CD4-positive, CD25-positive, alpha-beta regulatory T cell (primary cell): ENCODE measurements around the gene RASL11B. TPM values are rescaled to one million over a fixed set of nuclear protein-coding genes. Genes with fewer than 3 reads are reported as not detected.
A peak's percentile ranks its signal among the peaks of the same experiment; 100 is the strongest.

Experiments
- ATAC-seq, 2 donors: fragments of 150-1000 bp; cut with Tn5 transposase; one replicate each; pipeline ENCODE4 v1.10.0; 2021; ENCODE audit warnings: low read depth in 2 of 2, moderate number of reproducible peaks in 2 of 2, moderate library complexity in 1 of 2
- DNase-seq, 3 donors: peaks; one replicate each; pipeline versions ENCODE4 v3.0.0 to v3.0.0-alpha.2; 2012 to 2022; ENCODE audit warnings: mixed read lengths in 1 of 3
- H3K27ac ChIP-seq: one replicate; pipeline ENCODE4 v1.7.0; 2013; ENCODE audit warnings: mild to moderate bottlenecking, low read length; ENCODE audit not compliant: insufficient read depth, poor library complexity, severe bottlenecking
- H3K27me3 ChIP-seq: one replicate; pipeline ENCODE4 v1.7.0; 2013; ENCODE audit warnings: low read length; ENCODE audit not compliant: control insufficient read depth, insufficient read depth
- H3K36me3 ChIP-seq: one replicate; pipeline ENCODE4 v1.7.0; 2013; ENCODE audit warnings: mild to moderate bottlenecking, low read length, moderate library complexity; ENCODE audit not compliant: control insufficient read depth, insufficient read depth
- H3K4me1 ChIP-seq: 2 replicates; pipeline ENCODE4 v1.7.0; 2013; ENCODE audit warnings: mild to moderate bottlenecking, low read length; ENCODE audit not compliant: insufficient read depth, control insufficient read depth, poor library complexity, severe bottlenecking
- H3K4me3 ChIP-seq: one replicate; pipeline ENCODE4 v1.7.0; 2013; ENCODE audit warnings: low read depth, mild to moderate bottlenecking, low read length, moderate library complexity
- H3K9me3 ChIP-seq, 2 experiments: 1 replicate in 1 of 2; 2 replicates in 1 of 2; pipeline ENCODE4 v1.7.0; 2013; ENCODE audit warnings: low read length in 2 of 2, mild to moderate bottlenecking in 1 of 2, moderate library complexity in 1 of 2; ENCODE audit not compliant: control insufficient read depth in 2 of 2
- H3K27ac Mint-ChIP-seq, 3 donors: one replicate each; pipeline ENCODE4 v1.8.0; 2020 to 2022; ENCODE audit warnings: mild to moderate bottlenecking in 3 of 3, mixed read lengths in 3 of 3, moderate library complexity in 2 of 3
- H3K27me3 Mint-ChIP-seq: one replicate; pipeline ENCODE4 v1.8.0; 2022; ENCODE audit warnings: mild to moderate bottlenecking, mixed read lengths
- H3K36me3 Mint-ChIP-seq: one replicate; pipeline ENCODE4 v1.8.0; 2020; ENCODE audit warnings: mixed read lengths
- H3K4me1 Mint-ChIP-seq, 4 donors: one replicate each; pipeline ENCODE4 v1.8.0; 2020 to 2022; ENCODE audit warnings: mixed read lengths in 4 of 4, mild to moderate bottlenecking in 1 of 4
- H3K4me3 Mint-ChIP-seq, 4 donors: one replicate each; pipeline ENCODE4 v1.8.0; 2020 to 2022; ENCODE audit warnings: mild to moderate bottlenecking in 4 of 4, mixed read lengths in 4 of 4, moderate library complexity in 3 of 4
- H3K9me3 Mint-ChIP-seq, 7 donors: one replicate each; pipeline ENCODE4 v1.8.0; 2020 to 2022; ENCODE audit warnings: mixed read lengths in 7 of 7, mild to moderate bottlenecking in 3 of 7, moderate library complexity in 2 of 7
- polyA plus RNA-seq, 4 donors: library from polyadenylated mRNA; unstranded; fragments of 300-500 nt; fragmentation: Illumina TruSeq; gene quantifications; one replicate each; pipeline ENCODE4 v1.2.3, GENCODE V29; 2021
- total RNA-seq: library from RNA; stranded (reverse); gene quantifications from one replicate; pipeline ENCODE4 v1.2.3, GENCODE V29; 2022

The RASL11B gene
- total and polyA plus RNA-seq, 5 donors from 2014 or later = 0.22 to 0.30 TPM; not detected in 3

DNA sequence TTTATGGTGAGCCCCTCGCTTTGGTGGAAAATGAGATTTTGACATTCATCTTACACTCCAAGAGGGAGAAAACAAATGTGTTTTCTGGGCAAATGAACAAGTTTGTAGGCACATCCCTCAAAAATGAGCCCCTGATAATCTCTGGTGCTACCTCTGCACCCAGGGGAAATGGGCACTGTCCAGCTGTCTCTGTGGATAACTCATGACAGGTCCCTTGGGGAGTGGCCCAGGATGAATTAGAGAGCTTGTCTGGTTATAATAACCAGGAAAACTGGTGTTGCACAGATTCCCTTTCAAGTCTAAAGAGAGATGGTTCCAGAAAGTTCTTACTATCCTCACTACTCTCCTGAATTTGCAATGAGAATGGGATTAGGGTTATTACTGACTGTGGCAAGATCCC is 7.5 kb downstream of the RASL11B start:
- Mint-ChIP-seq H3K4me3 (no peak overlapping the region), H3K4me1 (no peaks in the 10 kb centered on the region), H3K9me3 (no peaks in the 10 kb centered on the region), H3K27me3 (no peaks in the 10 kb centered on the region), H3K27ac (no peak overlapping the region), H3K36me3 (peaks cover 33% of the 10 kb centered on the region)
- Histone ChIP-seq H3K27ac (no peak overlapping the region), H3K27me3 (no peaks in the 10 kb centered on the region), H3K4me1 (no peaks in the 10 kb centered on the region), H3K4me3 (no peak overlapping the region), H3K9me3 (no peaks in the 10 kb centered on the region), H3K36me3 (peaks cover 2% of the 10 kb centered on the region)
- DNase-seq (no peak), ATAC-seq (no peak)

DNA sequence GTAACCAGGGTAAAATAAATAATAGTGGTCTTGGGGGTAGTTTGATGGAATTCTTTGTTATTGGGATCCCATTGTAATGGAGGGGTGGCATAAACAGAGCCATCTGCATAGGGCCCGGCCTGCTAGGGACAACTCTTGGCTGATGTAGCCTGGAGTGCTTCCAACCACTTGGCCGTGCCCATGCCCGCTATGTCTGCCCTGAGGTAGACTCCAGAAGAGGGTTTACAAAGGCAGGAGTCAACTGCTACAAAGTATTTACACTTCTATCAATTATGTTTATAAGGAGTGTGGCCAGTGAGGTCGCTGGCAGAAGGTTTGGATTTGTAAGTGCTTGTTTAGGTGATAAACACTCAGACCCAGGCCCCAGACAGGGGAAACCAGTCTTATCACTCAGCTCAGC is 8.1 kb downstream of the RASL11B start:
- Mint-ChIP-seq H3K27me3 (no peaks in the 10 kb centered on the region), H3K4me3 (no peak overlapping the region), H3K36me3 (peaks cover 34% of the 10 kb centered on the region), H3K27ac (no peak overlapping the region), H3K9me3 (no peaks in the 10 kb centered on the region), H3K4me1 (no peaks in the 10 kb centered on the region)
- H3K9me3 ChIP-seq = no peaks in the 10 kb centered on the region
- DNase-seq (no peak), ATAC-seq (no peak)
- H3K27ac ChIP-seq = no peak overlapping the region
- no peaks in the 10 kb centered on the region for H3K4me1 ChIP-seq
- no peaks in the 10 kb centered on the region for H3K27me3 ChIP-seq
- peaks cover 2% of the 10 kb centered on the region for H3K36me3 ChIP-seq
- H3K4me3 ChIP-seq = no peak overlapping the region

DNA sequence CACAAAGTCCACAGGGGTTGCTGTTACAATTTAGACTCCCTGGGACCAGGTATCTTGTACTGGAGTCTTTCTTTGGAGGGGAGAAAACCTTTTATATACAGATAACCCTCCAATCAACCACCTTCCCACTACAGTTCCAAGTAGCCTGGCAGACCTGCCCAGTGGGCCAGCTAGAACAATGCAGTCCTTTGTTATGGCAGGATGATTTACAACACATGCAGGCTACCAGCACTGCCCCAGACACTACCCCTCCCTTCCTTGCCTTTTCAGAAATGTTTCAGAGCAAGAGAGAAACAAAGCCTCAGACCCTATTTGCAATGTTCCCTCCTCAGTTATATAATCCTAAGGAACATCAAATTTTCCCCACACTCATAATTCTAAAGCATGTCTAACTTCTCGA is 11.1 kb downstream of the RASL11B start:
- no peak for DNase-seq
- Histone ChIP-seq H3K27me3 (no peaks in the 10 kb centered on the region), H3K27ac (no peak overlapping the region), H3K4me1 (no peaks in the 10 kb centered on the region), H3K9me3 (no peaks in the 10 kb centered on the region), H3K4me3 (no peak overlapping the region), H3K36me3 (peaks cover 2% of the 10 kb centered on the region)
- Mint-ChIP-seq H3K36me3 (peaks cover 38% of the 10 kb centered on the region), H3K9me3 (no peaks in the 10 kb centered on the region), H3K4me3 (no peak overlapping the region), H3K27me3 (no peaks in the 10 kb centered on the region), H3K4me1 (peaks cover 0 to 7% (median 0%) of the 10 kb centered on the region in 4 donors), H3K27ac (no peak overlapping the region)
- ATAC-seq = no peak

DNA sequence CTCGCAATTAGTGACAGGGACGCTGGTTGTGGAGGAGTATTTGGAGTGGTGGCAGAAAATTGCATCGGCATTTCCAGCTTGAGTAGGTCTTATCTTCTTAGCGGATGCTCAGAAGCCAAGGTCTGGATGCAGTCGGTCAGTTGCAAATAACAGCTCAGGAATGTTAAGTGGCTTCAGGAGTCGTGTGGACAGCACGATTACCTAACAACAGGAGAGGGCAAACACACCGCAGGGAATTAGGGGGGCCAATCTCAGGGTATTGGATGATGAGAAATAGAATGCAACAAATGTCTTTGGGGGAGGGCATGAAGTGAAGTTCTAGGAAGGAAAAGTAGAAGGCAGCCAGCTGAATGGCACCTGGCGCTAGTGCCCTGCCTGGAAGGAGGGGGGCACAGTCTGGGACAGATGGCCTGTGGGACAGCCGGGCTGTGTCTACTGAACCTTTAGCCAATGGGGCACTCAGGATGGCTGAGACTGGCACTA is 11.8 kb downstream of the RASL11B start:
- Mint-ChIP-seq H3K27ac (peak overlapping the region in 1 of 3 donors; percentile 74), H3K4me3 (no peak overlapping the region), H3K4me1 (peaks cover 0 to 7% (median 0%) of the 10 kb centered on the region in 4 donors), H3K36me3 (peaks cover 40% of the 10 kb centered on the region), H3K9me3 (no peaks in the 10 kb centered on the region), H3K27me3 (no peaks in the 10 kb centered on the region)
- no peak overlapping the region for H3K4me3 ChIP-seq
- H3K4me1 ChIP-seq = no peaks in the 10 kb centered on the region
- H3K27me3 ChIP-seq = no peaks in the 10 kb centered on the region
- no peak for ATAC-seq
- no peak overlapping the region for H3K27ac ChIP-seq
- peaks cover 2% of the 10 kb centered on the region for H3K36me3 ChIP-seq
- no peak for DNase-seq
- no peaks in the 10 kb centered on the region for H3K9me3 ChIP-seq

DNA sequence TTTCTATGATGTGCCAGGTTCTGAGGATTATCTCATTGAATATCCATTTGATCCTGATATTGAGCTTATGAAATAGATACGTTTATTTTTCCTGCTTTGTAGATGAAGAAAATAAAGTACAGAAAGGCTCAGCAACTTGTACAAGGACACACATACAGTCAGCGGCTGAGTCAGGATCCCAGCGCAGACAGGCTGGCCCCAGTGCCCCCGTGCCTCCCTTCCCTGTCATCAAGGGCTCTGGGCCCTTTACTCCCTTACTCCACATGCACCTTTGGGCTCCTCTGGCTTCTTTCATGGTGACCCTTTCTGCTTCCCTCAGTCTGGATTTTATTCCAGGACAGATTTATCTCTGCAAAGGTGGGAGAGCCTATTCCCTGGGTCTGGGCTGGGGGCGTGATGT is 12.8 kb downstream of the RASL11B start:
- ATAC-seq (no peak), DNase-seq (no peak)
- H3K4me1 Mint-ChIP-seq = peaks cover 0 to 7% (median 0%) of the 10 kb centered on the region in 4 donors
- H3K27ac ChIP-seq = no peak overlapping the region
- no peak overlapping the region for H3K27ac Mint-ChIP-seq
- H3K9me3 Mint-ChIP-seq = no peaks in the 10 kb centered on the region
- no peaks in the 10 kb centered on the region for H3K4me1 ChIP-seq
- H3K4me3 Mint-ChIP-seq = no peak overlapping the region
- H3K9me3 ChIP-seq = no peaks in the 10 kb centered on the region
- no peaks in the 10 kb centered on the region for H3K27me3 Mint-ChIP-seq
- H3K36me3 Mint-ChIP-seq = peaks cover 42% of the 10 kb centered on the region
- peaks cover 2% of the 10 kb centered on the region for H3K36me3 ChIP-seq
- no peaks in the 10 kb centered on the region for H3K27me3 ChIP-seq
- H3K4me3 ChIP-seq = no peak overlapping the region

DNA sequence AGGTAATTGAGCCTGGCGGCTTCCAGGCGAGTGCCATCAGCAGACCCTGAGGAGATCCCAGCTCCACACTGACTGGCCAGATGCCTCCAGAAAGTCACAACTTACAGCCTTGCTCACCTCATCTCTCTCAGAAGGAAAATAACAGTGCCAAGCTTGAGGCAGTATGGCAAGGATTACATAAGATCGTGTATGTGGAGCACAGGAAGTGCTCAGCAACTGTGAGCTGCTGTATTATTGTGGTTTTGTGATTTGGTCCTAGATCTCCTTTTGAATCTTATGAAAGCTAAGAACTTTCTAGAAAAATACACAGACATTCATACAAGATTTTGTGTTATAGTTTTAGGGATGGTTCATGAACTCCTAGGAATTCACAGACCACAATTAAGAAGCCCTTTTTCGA is 14.0 kb downstream of the RASL11B start:
- no peak overlapping the region for H3K27ac Mint-ChIP-seq
- H3K36me3 Mint-ChIP-seq = peaks cover 37% of the 10 kb centered on the region
- no peaks in the 10 kb centered on the region for H3K27me3 Mint-ChIP-seq

DNA sequence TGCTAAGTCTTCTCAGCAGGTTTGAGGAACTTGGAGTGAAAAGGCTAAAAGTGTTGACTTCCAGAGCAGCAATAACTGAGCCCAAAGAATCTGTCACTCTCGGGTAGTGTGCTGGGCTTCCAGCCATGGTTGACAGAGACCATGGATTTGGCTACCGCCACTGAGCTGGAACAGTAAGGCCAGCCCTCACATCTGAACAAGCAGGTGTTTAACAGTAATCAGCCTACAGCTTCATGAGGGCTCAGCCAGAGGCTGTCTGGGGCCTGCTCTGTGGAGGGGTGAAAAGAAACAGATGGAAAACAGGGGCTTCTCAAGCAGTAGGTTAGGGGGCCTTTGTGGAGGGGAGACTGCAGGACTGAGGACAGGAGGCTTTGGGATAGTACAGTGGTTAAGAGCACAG is 14.9 kb downstream of the RASL11B start:
- DNase-seq (no peak), ATAC-seq (no peak)
- no peak overlapping the region for H3K27ac ChIP-seq
- H3K9me3 ChIP-seq = no peaks in the 10 kb centered on the region
- H3K4me1 Mint-ChIP-seq = peaks cover 0 to 7% (median 0%) of the 10 kb centered on the region in 4 donors
- H3K4me1 ChIP-seq = no peaks in the 10 kb centered on the region
- no peaks in the 10 kb centered on the region for H3K9me3 Mint-ChIP-seq
- H3K4me3 ChIP-seq = no peak overlapping the region
- H3K27ac Mint-ChIP-seq = no peak overlapping the region
- no peak overlapping the region for H3K4me3 Mint-ChIP-seq
- H3K36me3 Mint-ChIP-seq = peaks cover 41% of the 10 kb centered on the region
- H3K27me3 ChIP-seq = no peaks in the 10 kb centered on the region
- peaks cover 2% of the 10 kb centered on the region for H3K36me3 ChIP-seq
- no peaks in the 10 kb centered on the region for H3K27me3 Mint-ChIP-seq

More for the DNA sequence above, 14.0 kb downstream of the RASL11B start:
- Histone ChIP-seq H3K4me3 (no peak overlapping the region), H3K9me3 (no peaks in the 10 kb centered on the region), H3K4me1 (no peaks in the 10 kb centered on the region), H3K27ac (no peak overlapping the region), H3K36me3 (peaks cover 2% of the 10 kb centered on the region), H3K27me3 (no peaks in the 10 kb centered on the region)
- no peak for ATAC-seq
- DNase-seq = peak in 1 of 3 donors; percentile 12
- H3K9me3 Mint-ChIP-seq = no peaks in the 10 kb centered on the region
- H3K4me3 Mint-ChIP-seq = no peak overlapping the region
- H3K4me1 Mint-ChIP-seq = peaks cover 0 to 7% (median 0%) of the 10 kb centered on the region in 4 donors

DNA sequence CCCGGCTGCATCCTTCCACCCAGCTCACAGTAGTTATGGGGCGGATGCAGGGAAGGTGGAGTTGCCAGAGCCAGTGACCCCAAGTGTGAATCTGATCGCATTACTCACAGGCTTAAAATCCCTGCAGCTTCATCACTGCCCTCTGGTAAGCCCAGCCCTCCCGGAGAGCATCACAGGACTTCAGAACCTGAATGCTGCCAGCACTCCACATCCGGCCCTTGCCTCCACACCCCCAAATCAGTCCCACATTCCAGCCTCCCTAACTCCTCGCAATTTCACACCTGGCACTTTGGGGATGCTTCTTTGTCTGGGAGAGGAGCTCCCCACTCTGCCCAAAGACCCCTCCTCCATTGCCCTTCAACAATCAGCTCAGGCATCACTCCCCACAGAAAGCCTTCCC is 15.6 kb downstream of the RASL11B start:
- no peaks in the 10 kb centered on the region for H3K27me3 ChIP-seq
- Mint-ChIP-seq H3K4me3 (no peak overlapping the region), H3K4me1 (peaks cover 0 to 7% (median 0%) of the 10 kb centered on the region in 4 donors), H3K36me3 (peaks cover 42% of the 10 kb centered on the region), H3K27me3 (no peaks in the 10 kb centered on the region), H3K27ac (no peak overlapping the region), H3K9me3 (no peaks in the 10 kb centered on the region)
- no peak overlapping the region for H3K27ac ChIP-seq
- peaks cover 2% of the 10 kb centered on the region for H3K36me3 ChIP-seq
- DNase-seq = no peak
- H3K9me3 ChIP-seq = no peaks in the 10 kb centered on the region
- H3K4me1 ChIP-seq = no peaks in the 10 kb centered on the region
- ATAC-seq = no peak
- H3K4me3 ChIP-seq = no peak overlapping the region
